ENCODE measurements around the gene SOX2.

DNA sequence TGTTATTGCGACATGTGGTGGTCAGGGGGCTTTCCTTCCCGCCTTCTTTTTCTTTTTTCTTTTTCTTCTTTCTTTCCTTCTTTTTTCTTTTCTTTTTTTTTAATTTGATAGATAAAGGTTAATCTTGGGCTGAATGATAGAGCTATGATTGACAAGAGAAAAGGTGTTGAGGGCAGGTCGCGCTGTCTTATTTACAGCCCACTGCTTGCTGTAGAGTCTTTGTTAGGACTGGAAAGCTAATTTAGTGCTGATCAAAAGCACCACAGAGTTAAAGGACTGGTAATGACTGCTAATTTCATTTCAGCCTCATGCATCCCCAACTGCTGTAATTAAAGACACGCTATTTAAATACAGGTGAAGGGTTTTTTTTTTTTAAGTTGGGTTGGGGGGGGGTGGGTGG is 10.6 kb upstream of the SOX2 start:
- TF ChIP-seq EZH2phosphoT487 (IDR thresholded peaks at IDR 0.05; ENCODE audit: borderline replicate concordance) (no peak), CTCF (conservative IDR thresholded peaks at IDR 0.05; ENCODE audit: low read length) (no peak)

All from Loucy (cell line).